Sigmoid colon (tissue), 7 donors: Measurements from ENCODE around the gene PDS5A. TPM values are rescaled to one million over a fixed set of nuclear protein-coding genes. Genes with fewer than 3 reads are reported as not detected.
A peak's percentile ranks its signal among the peaks of the same experiment; 100 is the strongest.
"Not testable (repeated sequence)": the region's sequence is repeated elsewhere in the genome, so short reads cannot be mapped to it uniquely, and the experiment has no call there.

ENCODE experiments used
- DNase-seq: peaks from one replicate; pipeline ENCODE4 v3.0.0-alpha.2; 2019
- H3K27ac ChIP-seq, 4 donors: fragments of 200-600 bp; sonication (generic); one replicate each; pipeline ENCODE4 v1.5.1; 2016 to 2019; ENCODE audit warnings: mild to moderate bottlenecking in 1 of 4
- H3K27me3 ChIP-seq, 3 donors: fragments of 200-600 bp; sonication (generic); one replicate each; pipeline ENCODE4 v1.5.1; 2019; ENCODE audit warnings: mild to moderate bottlenecking in 1 of 3
- H3K36me3 ChIP-seq, 4 donors: fragments of 200-600 bp; sonication (generic); one replicate each; pipeline ENCODE4 v1.5.1; 2016 to 2019
- H3K4me1 ChIP-seq, 4 donors: fragments of 200-600 bp; sonication (generic); one replicate each; pipeline ENCODE4 v1.5.1; 2017 to 2019
- H3K4me3 ChIP-seq, 4 donors: fragments of 200-600 bp; sonication (generic); one replicate each; pipeline ENCODE4 v1.5.1; 2017 to 2019; ENCODE audit warnings: mild to moderate bottlenecking in 2 of 4, moderate library complexity in 1 of 4
- H3K9me3 ChIP-seq, 4 donors: fragments of 200-600 bp in 3 of 4; sonication (generic) in 3 of 4; one replicate each; pipeline versions ENCODE4 v1.5.1 to v1.6.1; 2013 to 2019
- EP300 ChIP-seq, 4 donors: sonication (generic); formaldehyde crosslinking; IDR thresholded peaks; one replicate each; pipeline ENCODE4 v1.6.1; 2017; ENCODE audit warnings: antibody characterized with exemption in 4 of 4
- POLR2A ChIP-seq, 2 donors: fragments of 450-650 bp; IDR thresholded peaks; one replicate each; pipeline ENCODE4 v1.6.1; 2016; ENCODE audit warnings: antibody characterized with exemption in 2 of 2, mild to moderate bottlenecking in 2 of 2, moderate library complexity in 2 of 2
- POLR2AphosphoS5 ChIP-seq, 4 donors: sonication (generic); formaldehyde crosslinking; IDR thresholded peaks; one replicate each; pipeline ENCODE4 v1.6.1; 2017; ENCODE audit warnings: antibody characterized with exemption in 4 of 4
- whole genome bisulfite sequencing, 2 donors: extraction: QIAGEN DNeasy Blood & Tissue Kit; methylation state at CpG; one replicate each; pipeline ENCODE4 v1.1.7; 2013; 5-methylcytosine and 5-hydroxymethylcytosine counted together
- intact Hi-C: fragments of 100-400 bp; cut with DNase I; formaldehyde crosslinking; loops from one replicate; pipeline ENCODE4 v1.15.1; 2023
- polyA plus RNA-seq, 3 donors: library from polyadenylated mRNA; stranded (reverse); fragments of 200-250 nt; gene quantifications; one replicate each; pipeline ENCODE4 v1.2.3, GENCODE V29; 2013
- total RNA-seq, 4 donors: library from RNA; depleted of rRNA; stranded (reverse); fragments of >200 nt; gene quantifications; one replicate each; pipeline ENCODE4 v1.1.0, GENCODE V29; 2016
- TF ChIP-seq, protein P1 (sequence below), 4 experiments: fragments of 450-650 bp in 3 of 4; fragments of 200-600 bp in 1 of 4; IDR thresholded peaks; one replicate each; pipeline ENCODE4 v1.5.1; 2016 to 2019; ENCODE audit warnings: antibody characterized with exemption in 4 of 4, mild to moderate bottlenecking in 3 of 4, moderate library complexity in 2 of 4
- donor health status: healthy with polysubstance abuse.
- donor health status: Bipolar disorder and iron deficiency.
- donor health status: healthy.

PDS5A gene
- total RNA-seq (10 to 100 TPM; 57.1 to 69.6 (median 63.5) TPM), polyA plus RNA-seq (10 to 100 TPM; 16.8 to 23.9 (median 21.3) TPM)

- H3K27me3 ChIP-seq = no peaks in the 10 kb centered on the region
These were observed at the start of gene PDS5A for GRCh38 chr4:39977489-39978377. TSS of gene PDS5A (minus strand) at chr4:39977911. CDS start at chr4:39976577, 1,334 bp downstream.

DNA sequence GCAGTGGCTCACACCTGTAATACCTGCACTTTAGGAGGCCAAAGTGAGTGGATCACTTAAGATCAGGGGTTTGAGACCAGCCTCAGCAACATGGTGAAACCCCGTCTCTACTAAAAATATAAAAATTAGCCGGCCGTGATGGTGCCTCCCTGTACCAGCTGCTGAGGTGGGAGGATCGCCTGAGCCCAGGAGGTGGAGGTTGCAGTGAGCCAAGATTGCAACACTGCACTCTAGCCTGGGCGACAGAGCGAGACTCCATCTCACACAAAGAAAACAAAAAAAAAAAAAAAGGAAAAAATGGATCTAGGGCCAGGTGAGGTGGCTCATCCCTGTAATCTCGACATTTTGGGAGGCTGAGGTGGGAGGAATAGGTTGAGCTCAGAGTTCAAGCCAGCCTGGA lies 46.3 kb upstream of the PDS5A start:
- DNase-seq, H3K27me3 ChIP-seq, H3K36me3 ChIP-seq, H3K27ac ChIP-seq, H3K4me3 ChIP-seq, H3K9me3 ChIP-seq, intact Hi-C loops, H3K4me1 ChIP-seq: not testable (repeated sequence)
- 91 to 93% methylated on average over 7 of the region's 7 CpGs for WGBS, 2 donors

More at GRCh38 chr4:39977489-39978377, at the start of gene PDS5A:
- peaks cover 0 to 28% (median 26%) of the 10 kb centered on the region in 4 donors for H3K4me1 ChIP-seq
- TF ChIP-seq POLR2AphosphoS5 (IDR thresholded peaks at IDR 0.05) = peak in 3 of 4 donors; percentile 2 to 47 (median 10)
- TF ChIP-seq EP300 (IDR thresholded peaks at IDR 0.05) = no peak
- TF ChIP-seq, protein P1, sequence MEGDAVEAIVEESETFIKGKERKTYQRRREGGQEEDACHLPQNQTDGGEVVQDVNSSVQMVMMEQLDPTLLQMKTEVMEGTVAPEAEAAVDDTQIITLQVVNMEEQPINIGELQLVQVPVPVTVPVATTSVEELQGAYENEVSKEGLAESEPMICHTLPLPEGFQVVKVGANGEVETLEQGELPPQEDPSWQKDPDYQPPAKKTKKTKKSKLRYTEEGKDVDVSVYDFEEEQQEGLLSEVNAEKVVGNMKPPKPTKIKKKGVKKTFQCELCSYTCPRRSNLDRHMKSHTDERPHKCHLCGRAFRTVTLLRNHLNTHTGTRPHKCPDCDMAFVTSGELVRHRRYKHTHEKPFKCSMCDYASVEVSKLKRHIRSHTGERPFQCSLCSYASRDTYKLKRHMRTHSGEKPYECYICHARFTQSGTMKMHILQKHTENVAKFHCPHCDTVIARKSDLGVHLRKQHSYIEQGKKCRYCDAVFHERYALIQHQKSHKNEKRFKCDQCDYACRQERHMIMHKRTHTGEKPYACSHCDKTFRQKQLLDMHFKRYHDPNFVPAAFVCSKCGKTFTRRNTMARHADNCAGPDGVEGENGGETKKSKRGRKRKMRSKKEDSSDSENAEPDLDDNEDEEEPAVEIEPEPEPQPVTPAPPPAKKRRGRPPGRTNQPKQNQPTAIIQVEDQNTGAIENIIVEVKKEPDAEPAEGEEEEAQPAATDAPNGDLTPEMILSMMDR (IDR thresholded peaks at IDR 0.05) = peak; percentile 38 to 80 (median 65)
- intact Hi-C loops = loop anchor here (1.0 to 5.0 kb wide), 7 partner anchors 60 to 930 kb away; partner anchors contain the start of genes SMIM14 and UGDH
- no peaks in the 10 kb centered on the region for H3K9me3 ChIP-seq
- 1% methylated on average over 117 of the region's 117 CpGs for WGBS, 2 donors
- H3K27ac ChIP-seq = peak within 1 kb of the TSS; percentile 95 to 98 (median 96)
- DNase-seq = peak; percentile 93
- peak within 1 kb of the TSS; percentile 66 to 99 (median 96) for H3K4me3 ChIP-seq
- H3K36me3 ChIP-seq = peaks cover 0 to 27% (median 11%) of the 10 kb centered on the region in 4 donors

- WGBS, 2 donors = 88 to 91% methylated on average over 7 of the region's 7 CpGs
- H3K9me3 ChIP-seq, H3K4me1 ChIP-seq, DNase-seq, H3K27ac ChIP-seq, intact Hi-C loops, H3K27me3 ChIP-seq, H3K36me3 ChIP-seq, H3K4me3 ChIP-seq: not testable (repeated sequence)
These were observed 43.4 kb upstream of the PDS5A start for GRCh38 chr4:40021116-40021515.

DNA sequence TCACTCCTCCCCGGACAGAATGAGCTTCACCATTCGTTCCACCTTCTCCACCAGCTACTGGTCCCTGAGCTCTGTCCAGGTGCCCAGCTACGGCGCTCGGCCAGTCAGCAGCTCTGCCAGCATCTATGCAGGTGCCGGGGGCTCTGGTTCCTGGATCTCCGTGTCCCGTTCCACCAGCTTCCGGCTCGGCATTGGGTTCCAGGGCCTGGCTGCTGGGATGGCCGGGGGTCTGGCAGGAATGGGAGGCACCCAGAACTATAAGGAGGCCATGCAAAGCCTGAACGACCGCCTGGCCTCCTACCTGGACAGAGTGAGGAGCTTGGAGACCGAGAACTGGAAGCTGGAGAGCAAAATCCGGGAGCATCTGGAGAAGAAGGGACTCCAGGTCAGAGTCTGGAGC lies 42.5 kb upstream of the PDS5A start:
- intact Hi-C loops = no loop called here
- no peak for DNase-seq
- no peaks in the 10 kb centered on the region for H3K27me3 ChIP-seq
- H3K4me3 ChIP-seq = no peak overlapping the region
- no peak overlapping the region for H3K27ac ChIP-seq
- H3K4me1 ChIP-seq = no peaks in the 10 kb centered on the region
- H3K36me3 ChIP-seq = no peaks in the 10 kb centered on the region
- WGBS, 2 donors = 95% methylated on average over 15 of the region's 15 CpGs
- H3K9me3 ChIP-seq = no peaks in the 10 kb centered on the region
- TF ChIP-seq POLR2AphosphoS5 (IDR thresholded peaks at IDR 0.05) = no peak
- TF ChIP-seq, protein P1 (IDR thresholded peaks at IDR 0.05) = no peak
- no peak for TF ChIP-seq EP300 (IDR thresholded peaks at IDR 0.05)
- no peak for TF ChIP-seq POLR2A (IDR thresholded peaks at IDR 0.05)

- no peak for DNase-seq
- intact Hi-C loops = no loop called here
- Histone ChIP-seq H3K27ac (no peak overlapping the region), H3K36me3 (no peaks in the 10 kb centered on the region), H3K9me3 (no peaks in the 10 kb centered on the region), H3K4me3 (no peak overlapping the region), H3K4me1 (no peaks in the 10 kb centered on the region), H3K27me3 (no peaks in the 10 kb centered on the region)
- 92 to 93% methylated on average over 2 of the region's 2 CpGs for WGBS, 2 donors
- TF ChIP-seq, protein P1 (IDR thresholded peaks at IDR 0.05) = no peak
- no peak for TF ChIP-seq POLR2AphosphoS5 (IDR thresholded peaks at IDR 0.05)
- TF ChIP-seq EP300 (IDR thresholded peaks at IDR 0.05) = no peak
These were observed 38.3 kb upstream of the PDS5A start for GRCh38 chr4:40016007-40016406.
